Left ventricle myocardium inferior (tissue), 1 donor: ENCODE data around the gene PTPN11. TPM values are rescaled to one million over a fixed set of nuclear protein-coding genes. Genes with fewer than 3 reads are reported as not detected.

Source experiments
- DNase-seq: peaks from one replicate; pipeline ENCODE4 v3.0.0-alpha.2; 2020
- H3K27ac ChIP-seq: fragments of 200-600 bp; replicated peaks from 2 replicates; pipeline ENCODE4 v1.8.0; 2021
- H3K27me3 ChIP-seq: fragments of 200-600 bp; 2 replicates; pipeline ENCODE4 v1.8.0; 2021; ENCODE audit warnings: low read depth
- H3K36me3 ChIP-seq: fragments of 200-600 bp; 2 replicates; pipeline ENCODE4 v1.8.0; 2021
- H3K4me1 ChIP-seq: fragments of 200-600 bp; 2 replicates; pipeline ENCODE4 v1.8.0; 2021
- H3K4me3 ChIP-seq: fragments of 200-600 bp; 2 replicates; pipeline ENCODE4 v1.8.0; 2021; ENCODE audit warnings: mild to moderate bottlenecking, moderate library complexity
- H3K9me3 ChIP-seq: fragments of 200-600 bp; replicated peaks from 2 replicates; pipeline ENCODE4 v1.8.0; 2021
- CTCF ChIP-seq: fragments of 200-600 bp; IDR thresholded peaks from 2 replicates; pipeline ENCODE4 v1.8.0; 2021; ENCODE audit warnings: antibody characterized with exemption, mild to moderate bottlenecking, borderline replicate concordance
- intact Hi-C: fragments of 100-400 bp; cut with micrococcal nuclease; formaldehyde crosslinking; loops from one replicate; pipeline ENCODE4 v1.11.0; 2022
- total RNA-seq: library from RNA; stranded (reverse); fragmentation: NEBNext Ultra II Directional; extraction: Animal tissue kit (Norgen Biotek cat#: 25700); gene quantifications from one replicate; pipeline ENCODE4 v1.2.1, GENCODE V29; 2021
- donor health status: DM: no; HTN: yes; CAD: no; lungs with severe emphysema.

The PTPN11 gene
- total RNA-seq, 1 donor from 2014 or later = 139 TPM

GRCh38 chr12:112551681-112552080, 132.9 kb downstream of the PTPN11 start:
- no peaks in the 10 kb centered on the region for H3K9me3 ChIP-seq
- no peak overlapping the region for H3K4me3 ChIP-seq
- H3K27ac ChIP-seq = no peak overlapping the region
- no peaks in the 10 kb centered on the region for H3K4me1 ChIP-seq
- H3K27me3 ChIP-seq = peaks cover 72% of the 10 kb centered on the region
- no peak for DNase-seq
- intact Hi-C loops = no loop called here
- no peaks in the 10 kb centered on the region for H3K36me3 ChIP-seq
- no peak for TF ChIP-seq CTCF

GRCh38 chr12:112555621-112556233, 137.0 kb downstream of the PTPN11 start:
- no peaks in the 10 kb centered on the region for H3K4me1 ChIP-seq
- no peak for TF ChIP-seq CTCF
- intact Hi-C loops = no loop called here

GRCh38 chr12:112557951-112558630, 139.3 kb downstream of the PTPN11 start:
- intact Hi-C loops = no loop called here
- Histone ChIP-seq H3K4me3 (no peak overlapping the region), H3K27me3 (peaks cover 40% of the 10 kb centered on the region), H3K4me1 (no peaks in the 10 kb centered on the region), H3K9me3 (no peaks in the 10 kb centered on the region), H3K27ac (no peak overlapping the region), H3K36me3 (no peaks in the 10 kb centered on the region)
- TF ChIP-seq CTCF = no peak
- DNase-seq = no peak

More at GRCh38 chr12:112555621-112556233, 137.0 kb downstream of the PTPN11 start:
- no peak overlapping the region for H3K27ac ChIP-seq
- no peaks in the 10 kb centered on the region for H3K9me3 ChIP-seq
- peaks cover 43% of the 10 kb centered on the region for H3K27me3 ChIP-seq
- no peak for DNase-seq
- H3K4me3 ChIP-seq = no peak overlapping the region
- no peaks in the 10 kb centered on the region for H3K36me3 ChIP-seq

Other genes starting within 250 kb of the PTPN11 start
- gene HECTD4, start 36.5 kb upstream of the PTPN11 start, total RNA-seq = 23.4 TPM
- 572 TPM for gene RPL6, start 9.3 kb upstream of the PTPN11 start, total RNA-seq